ENCODE measurements around the gene IFITM2. TPM values are rescaled to one million over a fixed set of nuclear protein-coding genes. Genes with fewer than 3 reads are reported as not detected.

Gene IFITM2
- total RNA-seq, 1 experiment from 2014 or later, result 421 TPM

DNA sequence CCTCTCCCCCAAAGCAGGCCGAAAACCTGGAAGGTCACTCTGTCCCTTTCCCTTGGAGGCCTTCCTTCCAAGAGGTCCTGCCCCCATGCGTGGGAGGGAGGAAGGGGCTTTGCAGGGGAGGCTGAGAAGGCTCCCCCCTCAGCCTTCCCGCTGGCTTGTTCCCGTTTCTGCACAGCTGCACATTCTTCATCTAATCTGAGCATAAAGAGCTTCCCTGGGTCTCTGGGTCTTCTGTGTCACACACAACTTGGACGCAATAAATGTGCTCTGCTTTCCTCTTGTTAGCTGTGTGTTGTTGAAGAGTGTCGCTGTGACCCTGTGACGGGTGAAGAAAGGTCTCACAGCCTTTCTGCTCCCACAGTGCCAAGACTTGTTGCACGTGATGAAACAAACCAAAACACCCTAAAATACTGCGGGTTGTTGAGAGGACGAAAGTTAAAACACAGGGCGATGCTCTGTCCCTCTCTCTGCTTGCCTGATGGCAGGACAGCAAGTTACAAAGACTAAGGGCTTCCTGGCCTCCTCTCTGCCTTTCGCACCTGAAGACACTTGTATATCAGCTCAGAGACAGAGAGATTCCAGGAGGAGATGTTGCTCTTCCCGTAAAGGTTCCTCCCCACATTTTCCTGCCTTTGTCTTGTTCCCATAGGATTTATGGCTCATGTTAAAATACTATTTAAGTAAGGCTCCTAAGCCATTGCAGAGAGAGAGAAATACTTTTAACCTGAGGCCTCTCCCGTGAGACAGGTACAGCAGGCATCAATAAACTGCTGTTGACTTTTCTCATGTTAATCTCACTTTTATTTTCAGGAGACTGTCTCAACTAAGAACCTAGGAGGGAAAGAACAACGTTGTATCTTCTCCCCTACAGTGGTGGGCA lies 28.4 kb downstream of the IFITM2 start:
- H4K8ac ChIP-seq (replicated peaks; ENCODE audit: insufficient read length, low read depth, low read length), result no peak overlapping the region
- no peaks in the 10 kb centered on the region for H3K27me3 ChIP-seq (ENCODE audit: insufficient read depth, low read length)
- no peak overlapping the region for H3K14ac ChIP-seq (ENCODE audit: insufficient read depth, low read length)
- peak overlapping the region; percentile 28 for H3K18ac ChIP-seq (ENCODE audit: insufficient read length, low read depth, low read length)
- H3K9me3 Mint-ChIP-seq, result peaks cover 20 to 25% of the 10 kb centered on the region in 2 experiments
- peak overlapping the region; percentile 23; the same call in 1 of the 2 replicates for H3K4ac ChIP-seq (ENCODE audit: low read depth, low read length)
- no peak overlapping the region for H4K91ac ChIP-seq (ENCODE audit: insufficient read length, low read depth, low read length)
- WGBS (ENCODE audit: extremely low coverage, insufficient read length, low lambda C conversion rate), result no CpG with 5 or more reads among the region's 15 CpGs
- no peak for TF ChIP-seq CTCF (conservative IDR thresholded peaks at IDR 0.05)
- H2AK5ac ChIP-seq (ENCODE audit: insufficient read length, low read length), result peak overlapping the region; percentile 17
- H2BK15ac ChIP-seq (ENCODE audit: low read depth, low read length), result no peak overlapping the region
- H2AFZ ChIP-seq (ENCODE audit: low read length), result peak overlapping the region; percentile 17
- H4K20me1 ChIP-seq (ENCODE audit: control insufficient read depth, insufficient read depth, insufficient read length), result no peaks in the 10 kb centered on the region
- no peak overlapping the region for H2BK120ac ChIP-seq (ENCODE audit: low read depth, low read length, poor library complexity, severe bottlenecking)
- DNase-seq, result no peak
- no peaks in the 10 kb centered on the region for H3K23me2 ChIP-seq (ENCODE audit: insufficient read length, low read depth, low read length, poor library complexity, severe bottlenecking)
- peaks cover 41 to 45% of the 10 kb centered on the region in 2 experiments for H3K4me1 Mint-ChIP-seq
- H3K27me3 Mint-ChIP-seq (ENCODE audit: low read depth), result peaks cover 3% of the 10 kb centered on the region
- no peaks in the 10 kb centered on the region for H3K79me2 ChIP-seq (ENCODE audit: insufficient read depth, low read length)
- H3K4me3 Mint-ChIP-seq, result peak overlapping the region in 1 of 2 experiments; percentile 42; a peak in 3 of 5 replicates
- no peak overlapping the region for H2BK12ac ChIP-seq (ENCODE audit: insufficient read length, low read depth, low read length)
- no peak overlapping the region for H3K9ac ChIP-seq (ENCODE audit: extremely low read depth, insufficient read length, low read length)
- no peak overlapping the region for H3T11ph ChIP-seq (ENCODE audit: low read length)
- peaks cover 12% of the 10 kb centered on the region for H3K4me1 ChIP-seq (ENCODE audit: insufficient read depth, low read length)
- no peak overlapping the region for H2BK20ac ChIP-seq (ENCODE audit: low read depth, low read length, poor library complexity, severe bottlenecking)
- H3K4me2 ChIP-seq (ENCODE audit: insufficient read depth, insufficient read length, low read length), result no peak overlapping the region
- H2BK5ac ChIP-seq (ENCODE audit: insufficient read length, low read length), result no peak overlapping the region
- H3K27ac Mint-ChIP-seq, result peak overlapping the region; percentile 55 to 91 (median 57)
- H3K56ac ChIP-seq (ENCODE audit: insufficient read length, low read depth, low read length), result no peak overlapping the region
- H3K36me3 Mint-ChIP-seq (ENCODE audit: insufficient read depth in 1 of 3, low read depth in 3 of 3), result peaks cover 4 to 27% (median 11%) of the 10 kb centered on the region in 3 experiments; a peak in 6 of 7 replicates
- no peaks in the 10 kb centered on the region for H3K79me1 ChIP-seq (ENCODE audit: insufficient read depth, low read depth, low read length, poor library complexity, severe bottlenecking)
- H4K5ac ChIP-seq (ENCODE audit: insufficient read length, low read depth, low read length), result no peak overlapping the region
- H3K27ac ChIP-seq (ENCODE audit: insufficient read length, low read depth, low read length), result no peak overlapping the region
- no peaks in the 10 kb centered on the region for H3K9me3 ChIP-seq (ENCODE audit: control insufficient read depth, low read depth, low read length)
- H3K23ac ChIP-seq (ENCODE audit: insufficient read length, low read depth, low read length), result no peak overlapping the region
